GM12891 (cell line): Measurements from ENCODE around the gene JDP2.

Source experiments
- DNase-seq: peaks from one replicate; pipeline ENCODE4 v3.0.0; 2011; ENCODE audit warnings: low spot score; ENCODE audit not compliant: insufficient read length
- FAIRE-seq: peaks from 2 replicates; lab custom pipeline; 2011; peaks lifted over from hg19 to GRCh38; lab: Jason Lieb, UNC
- PAX5 ChIP-seq: IDR thresholded peaks from 2 replicates; pipeline ENCODE4 v1.6.1; 2011; ENCODE audit warnings: low read length, moderate library complexity, mild to moderate bottlenecking; ENCODE audit not compliant: insufficient read depth, severe bottlenecking
- POLR2A ChIP-seq: IDR thresholded peaks from 2 replicates; pipeline ENCODE4 v1.6.1; 2011; ENCODE audit warnings: low read depth, low read length, control low read depth
- POLR2AphosphoS5 ChIP-seq: IDR thresholded peaks from 2 replicates; pipeline ENCODE4 v1.6.1; 2011; ENCODE audit warnings: low read depth, low read length, control low read depth
- POU2F2 ChIP-seq: IDR thresholded peaks from 2 replicates; pipeline ENCODE4 v1.6.1; 2011; ENCODE audit warnings: low read depth, mild to moderate bottlenecking, control low read depth, low read length, moderate library complexity
- SPI1 ChIP-seq: IDR thresholded peaks from 2 replicates; pipeline ENCODE4 v1.6.1; 2011; ENCODE audit warnings: low read depth, low read length, control low read depth
- TAF1 ChIP-seq: IDR thresholded peaks from 2 replicates; pipeline ENCODE4 v1.6.1; 2011; ENCODE audit warnings: low read depth, low read length, control low read depth

Gene JDP2

GRCh38 chr14:75406856-75407255, 21.0 kb upstream of the JDP2 start:
- FAIRE-seq (no peak), DNase-seq (no peak)
- TF ChIP-seq POLR2AphosphoS5 (no peak), SPI1 (no peak), TAF1 (no peak), PAX5 (no peak), POLR2A (no peak), POU2F2 (no peak)

GRCh38 chr14:75409316-75410205, 18.3 kb upstream of the JDP2 start:
- DNase-seq = no peak
- no peak for TF ChIP-seq SPI1
- TF ChIP-seq PAX5 = no peak
- no peak for TF ChIP-seq POU2F2
- TF ChIP-seq POLR2A = no peak
- no peak for TF ChIP-seq POLR2AphosphoS5
- TF ChIP-seq TAF1 = no peak
- no peak for FAIRE-seq

DNA sequence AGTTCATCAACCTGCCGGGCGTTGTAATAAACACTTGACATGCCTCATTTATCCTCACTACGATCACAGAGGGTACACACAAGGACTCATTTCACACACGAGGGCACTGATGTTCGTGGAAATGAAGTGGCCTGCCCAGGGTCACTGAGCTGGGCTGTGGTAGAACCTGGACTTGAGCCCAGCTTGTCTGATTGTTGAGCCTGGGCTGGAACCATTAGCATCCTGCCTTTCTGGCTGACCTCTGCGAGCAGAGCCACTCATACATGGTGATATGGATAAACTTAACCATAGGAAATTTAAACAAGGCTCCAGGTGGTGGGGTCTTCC, 16.6 kb upstream of the JDP2 start:
- TF ChIP-seq POU2F2 (no peak), TAF1 (no peak), POLR2A (no peak), PAX5 (no peak), POLR2AphosphoS5 (no peak), SPI1 (no peak)
- DNase-seq (no peak), FAIRE-seq (peak; percentile 13)

- no peak for DNase-seq
- no peak for FAIRE-seq
- TF ChIP-seq POLR2A = no peak
- TF ChIP-seq POLR2AphosphoS5 = no peak
- no peak for TF ChIP-seq POU2F2
- no peak for TF ChIP-seq TAF1
- TF ChIP-seq PAX5 = no peak
- no peak for TF ChIP-seq SPI1
Observed at GRCh38 chr14:75413013-75413412, 14.8 kb upstream of the JDP2 start.

- DNase-seq (no peak), FAIRE-seq (no peak)
- no peak for TF ChIP-seq POLR2A
- no peak for TF ChIP-seq SPI1
- TF ChIP-seq POU2F2 = no peak
- TF ChIP-seq TAF1 = no peak
- TF ChIP-seq POLR2AphosphoS5 = no peak
- TF ChIP-seq PAX5 = no peak
Observed at GRCh38 chr14:75417674-75418073, 10.1 kb upstream of the JDP2 start.

GRCh38 chr14:75418850-75419768, 8.7 kb upstream of the JDP2 start:
- FAIRE-seq = peak; percentile 82
- DNase-seq = peak; percentile 53

DNA sequence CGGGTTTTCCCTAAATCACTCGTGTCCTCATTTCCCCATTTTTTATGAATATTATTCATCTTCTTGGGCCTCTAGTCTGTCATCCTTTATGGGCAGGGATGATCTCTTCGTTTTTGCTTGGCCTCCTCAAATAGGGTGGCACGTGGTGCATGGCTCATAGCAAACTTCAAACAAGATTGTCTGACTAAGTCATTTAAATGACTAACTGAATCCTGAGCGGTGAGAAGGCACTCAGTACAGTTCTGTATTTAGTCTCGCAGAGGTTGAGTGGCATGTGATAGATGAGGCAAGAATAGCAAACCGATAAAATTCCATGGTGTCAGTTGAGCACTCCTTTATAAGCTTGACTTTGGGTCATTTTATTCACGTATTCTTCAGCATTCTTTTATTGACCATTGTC, 5.7 kb upstream of the JDP2 start:
- DNase-seq (no peak), FAIRE-seq (peak; percentile 33)
- TF ChIP-seq POLR2A (no peak), PAX5 (no peak), POLR2AphosphoS5 (no peak), SPI1 (no peak), POU2F2 (no peak), TAF1 (no peak)

More at GRCh38 chr14:75418850-75419768, 8.7 kb upstream of the JDP2 start:
- TF ChIP-seq TAF1 = 0 out of 2 replicates have a peak, but pooled peaks have one; percentile 30
- peak; percentile 52 for TF ChIP-seq SPI1
- TF ChIP-seq POLR2AphosphoS5 = peak; percentile 66; the same call in 1 of the 2 replicates
- TF ChIP-seq POLR2A = peak; percentile 70
- no peak for TF ChIP-seq PAX5
- peak; percentile 48 for TF ChIP-seq POU2F2

DNA sequence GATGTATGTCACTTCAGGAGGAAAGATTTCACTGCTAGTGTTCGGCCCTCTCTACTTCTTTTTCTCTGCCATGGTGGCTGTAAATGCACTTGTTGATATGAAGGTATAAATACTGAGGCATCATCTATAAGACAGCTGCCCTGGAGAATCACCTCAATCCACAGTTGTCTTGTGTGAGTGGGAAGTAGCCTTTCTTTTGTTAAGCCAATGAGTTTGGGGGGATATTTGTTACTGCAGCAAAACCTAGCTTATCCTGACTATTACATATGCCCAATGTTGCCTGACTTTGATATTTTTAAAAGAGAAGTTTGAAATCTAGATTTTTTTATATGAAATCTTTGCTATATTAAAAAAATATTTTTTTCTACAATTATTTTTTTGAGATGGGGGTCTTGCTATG, 3.3 kb upstream of the JDP2 start:
- FAIRE-seq (no peak), DNase-seq (no peak)
- TF ChIP-seq SPI1 (no peak), POLR2AphosphoS5 (no peak), POU2F2 (no peak), PAX5 (no peak), POLR2A (no peak), TAF1 (no peak)

GRCh38 chr14:75425446-75425845, 2.4 kb upstream of the JDP2 start:
- no peak for FAIRE-seq
- TF ChIP-seq POLR2AphosphoS5 = no peak
- TF ChIP-seq POLR2A = no peak
- TF ChIP-seq POU2F2 = no peak
- no peak for TF ChIP-seq TAF1
- no peak for TF ChIP-seq PAX5
- TF ChIP-seq SPI1 = no peak
- no peak for DNase-seq
